ENCODE results near the gene PLEKHA4. TPM values are rescaled to one million over a fixed set of nuclear protein-coding genes. Genes with fewer than 3 reads are reported as not detected.

The PLEKHA4 gene
- total RNA-seq, 1 donor from 2014 or later: 21.2 TPM

DNA sequence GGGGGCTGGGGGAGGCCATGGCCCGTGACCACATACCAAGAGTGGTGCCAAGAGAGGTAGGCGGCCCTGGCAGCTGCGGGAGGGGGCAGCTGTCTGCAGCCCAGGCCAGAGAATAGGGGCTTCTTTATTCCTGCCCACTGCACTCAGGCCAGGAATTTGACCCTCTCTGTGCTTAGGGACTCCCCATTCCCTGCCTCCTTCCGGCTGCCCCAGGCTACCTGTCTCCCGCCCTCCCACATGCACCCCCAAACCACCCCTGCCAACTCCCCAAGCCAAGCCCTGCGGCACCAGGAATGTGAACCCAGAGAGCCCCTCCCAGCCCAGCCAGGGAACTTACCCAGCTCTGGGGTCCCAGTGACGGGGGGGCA, 687 bp downstream of the PLEKHA4 start:
- Histone ChIP-seq H3K27me3 (ENCODE audit: low read depth) (no peaks in the 10 kb centered on the region), H3K9me3 (no peaks in the 10 kb centered on the region), H3K27ac (peak overlapping the region; percentile 76), H3K36me3 (no peaks in the 10 kb centered on the region), H3K4me1 (peaks cover 24% of the 10 kb centered on the region), H3K4me3 (peak overlapping the region; percentile 42)
- intact Hi-C loops (cut with DNase I): no loop called here
- DNase-seq (no peak), ATAC-seq (no peak)
- TF ChIP-seq, protein P1, sequence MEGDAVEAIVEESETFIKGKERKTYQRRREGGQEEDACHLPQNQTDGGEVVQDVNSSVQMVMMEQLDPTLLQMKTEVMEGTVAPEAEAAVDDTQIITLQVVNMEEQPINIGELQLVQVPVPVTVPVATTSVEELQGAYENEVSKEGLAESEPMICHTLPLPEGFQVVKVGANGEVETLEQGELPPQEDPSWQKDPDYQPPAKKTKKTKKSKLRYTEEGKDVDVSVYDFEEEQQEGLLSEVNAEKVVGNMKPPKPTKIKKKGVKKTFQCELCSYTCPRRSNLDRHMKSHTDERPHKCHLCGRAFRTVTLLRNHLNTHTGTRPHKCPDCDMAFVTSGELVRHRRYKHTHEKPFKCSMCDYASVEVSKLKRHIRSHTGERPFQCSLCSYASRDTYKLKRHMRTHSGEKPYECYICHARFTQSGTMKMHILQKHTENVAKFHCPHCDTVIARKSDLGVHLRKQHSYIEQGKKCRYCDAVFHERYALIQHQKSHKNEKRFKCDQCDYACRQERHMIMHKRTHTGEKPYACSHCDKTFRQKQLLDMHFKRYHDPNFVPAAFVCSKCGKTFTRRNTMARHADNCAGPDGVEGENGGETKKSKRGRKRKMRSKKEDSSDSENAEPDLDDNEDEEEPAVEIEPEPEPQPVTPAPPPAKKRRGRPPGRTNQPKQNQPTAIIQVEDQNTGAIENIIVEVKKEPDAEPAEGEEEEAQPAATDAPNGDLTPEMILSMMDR (IDR thresholded peaks at IDR 0.05): no peak

DNA sequence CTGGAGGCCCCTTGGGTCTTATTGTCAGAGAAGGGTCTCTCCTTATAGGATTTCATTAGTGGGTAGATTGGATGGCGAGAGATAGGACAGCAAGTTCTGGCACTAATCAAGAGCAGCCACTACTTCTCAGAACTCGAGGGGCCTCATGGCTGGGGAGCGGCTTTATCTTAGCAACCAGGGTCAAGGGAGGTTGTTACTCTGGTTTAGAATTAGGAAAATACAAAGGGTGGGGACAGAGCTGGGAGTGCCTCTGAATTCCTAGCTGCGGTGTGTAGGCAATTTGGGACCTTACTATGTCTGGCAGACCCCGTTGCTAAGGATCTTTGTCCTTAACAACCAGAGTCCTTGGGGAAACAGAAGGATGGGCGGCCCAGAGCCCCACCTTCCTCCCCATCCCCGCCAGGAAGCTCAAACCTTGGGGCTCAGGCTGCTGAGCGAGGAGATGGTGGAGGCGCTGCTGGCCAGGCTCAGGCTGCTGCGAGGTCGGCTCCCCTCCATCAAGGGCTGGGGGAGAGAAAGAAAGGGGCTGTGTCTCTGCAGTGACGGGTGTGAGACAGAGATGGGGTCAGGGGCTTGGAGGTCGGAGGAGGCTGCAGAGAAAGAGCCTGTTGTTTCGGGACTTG, 1.2 kb downstream of the PLEKHA4 start:
- H3K4me1 ChIP-seq: peaks cover 24% of the 10 kb centered on the region
- no peaks in the 10 kb centered on the region for H3K36me3 ChIP-seq
- no peaks in the 10 kb centered on the region for H3K27me3 ChIP-seq (ENCODE audit: low read depth)
- DNase-seq (no peak), ATAC-seq (peak in 1 of 2 donors; percentile 7)
- TF ChIP-seq, protein P1 (IDR thresholded peaks at IDR 0.05): no peak
- H3K27ac ChIP-seq: peak overlapping the region; percentile 76
- H3K9me3 ChIP-seq: no peaks in the 10 kb centered on the region
- peak overlapping the region; percentile 42 for H3K4me3 ChIP-seq
- intact Hi-C loops (cut with DNase I): no loop called here

DNA sequence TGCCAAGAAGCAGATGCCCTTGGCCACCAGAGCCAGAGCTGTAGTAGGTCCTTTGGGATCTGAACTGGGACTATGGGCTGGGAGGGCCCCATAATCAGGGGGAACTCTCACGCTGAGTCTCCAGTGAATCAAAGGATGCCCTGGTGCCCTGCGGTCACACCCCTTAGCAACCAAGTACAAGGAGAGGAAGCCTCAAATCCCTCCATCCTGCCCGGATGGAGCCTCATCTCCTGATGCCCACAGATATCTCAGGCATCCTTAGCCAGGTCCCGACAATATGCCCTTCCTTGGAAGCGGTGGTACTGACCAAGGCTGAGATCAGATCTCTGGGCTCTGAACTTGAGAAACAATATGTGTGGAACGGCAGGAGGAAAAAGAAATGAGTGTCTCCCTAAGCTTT, 1.7 kb downstream of the PLEKHA4 start:
- Histone ChIP-seq H3K9me3 (no peaks in the 10 kb centered on the region), H3K4me1 (peaks cover 21% of the 10 kb centered on the region), H3K4me3 (no peak overlapping the region), H3K27ac (no peak overlapping the region), H3K36me3 (no peaks in the 10 kb centered on the region), H3K27me3 (ENCODE audit: low read depth) (no peaks in the 10 kb centered on the region)
- TF ChIP-seq, protein P1 (IDR thresholded peaks at IDR 0.05): no peak
- intact Hi-C loops (cut with DNase I): no loop called here
- ATAC-seq (no peak), DNase-seq (no peak)

DNA sequence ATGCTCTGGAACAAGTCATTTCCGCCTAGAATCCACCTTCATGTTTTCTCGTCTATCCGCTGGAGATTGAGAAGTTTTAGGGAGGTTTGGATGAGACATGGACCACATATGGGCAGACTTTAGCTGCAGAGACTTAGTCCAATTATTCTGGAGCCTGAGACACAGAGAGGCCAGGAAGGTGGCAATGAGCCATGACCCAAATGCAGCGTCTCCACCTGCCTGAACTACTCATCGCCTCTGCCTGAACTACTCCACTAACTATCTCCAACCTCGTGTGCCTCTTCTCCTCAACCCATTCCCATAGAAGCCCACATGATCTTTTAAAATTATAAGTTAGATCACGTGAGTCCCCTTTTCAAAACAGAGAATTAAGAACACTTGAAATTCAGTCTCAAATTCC, 5.6 kb downstream of the PLEKHA4 start:
- no peak for DNase-seq
- H3K27me3 ChIP-seq (ENCODE audit: low read depth): no peaks in the 10 kb centered on the region
- peaks cover 8% of the 10 kb centered on the region for H3K4me1 ChIP-seq
- intact Hi-C loops (cut with DNase I): no loop called here
- TF ChIP-seq, protein P1 (IDR thresholded peaks at IDR 0.05): no peak
- H3K27ac ChIP-seq: no peak overlapping the region
- H3K36me3 ChIP-seq: no peaks in the 10 kb centered on the region
- H3K9me3 ChIP-seq: no peaks in the 10 kb centered on the region
- no peak overlapping the region for H3K4me3 ChIP-seq
- ATAC-seq: no peak

DNA sequence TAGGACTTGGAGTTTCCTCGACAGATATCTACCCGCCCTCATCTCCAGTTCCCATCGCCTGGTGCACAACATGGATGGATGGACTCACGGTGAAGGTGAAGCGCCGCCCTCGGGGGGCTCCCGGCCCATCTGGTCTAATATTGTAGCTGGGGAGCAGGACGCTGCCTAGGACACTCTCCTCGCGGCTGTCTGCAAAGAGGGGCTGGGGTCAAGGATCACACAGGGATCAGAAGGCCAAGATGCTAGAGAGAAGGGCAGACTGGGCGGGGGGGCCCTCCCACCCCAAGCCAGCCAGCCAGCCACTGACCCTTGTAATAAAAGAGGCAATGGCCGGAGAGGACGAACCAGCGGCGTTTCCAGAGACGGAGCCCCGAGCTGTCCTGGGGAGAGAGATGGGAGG, 7.1 kb downstream of the PLEKHA4 start:
- intact Hi-C loops (cut with DNase I): no loop called here
- TF ChIP-seq, protein P1 (IDR thresholded peaks at IDR 0.05): no peak

More for the DNA sequence above, 7.1 kb downstream of the PLEKHA4 start:
- DNase-seq (no peak), ATAC-seq (no peak)
- no peak overlapping the region for H3K27ac ChIP-seq
- no peaks in the 10 kb centered on the region for H3K27me3 ChIP-seq (ENCODE audit: low read depth)
- H3K36me3 ChIP-seq: no peaks in the 10 kb centered on the region
- no peaks in the 10 kb centered on the region for H3K9me3 ChIP-seq
- H3K4me3 ChIP-seq: no peak overlapping the region
- no peaks in the 10 kb centered on the region for H3K4me1 ChIP-seq
